22Rv1 (cell line): Measurements from ENCODE around the gene SAMD11.

Source experiments
- H3K27ac ChIP-seq: fragments of 450-650 bp; 2 replicates; pipeline ENCODE4 v1.5.1; 2017
- CTCF ChIP-seq: fragments of 450-650 bp; IDR thresholded peaks from 2 replicates; pipeline ENCODE4 v1.5.1; 2017; ENCODE audit warnings: mild to moderate bottlenecking
- ZFX ChIP-seq: fragments of 450-650 bp; IDR thresholded peaks from 2 replicates; pipeline ENCODE4 v1.6.1; 2017; ENCODE audit warnings: antibody characterized with exemption, borderline replicate concordance

Gene SAMD11

GRCh38 chr1:933603-933940, 9.8 kb downstream of the SAMD11 start:
- peak overlapping the region; percentile 68 for H3K27ac ChIP-seq
- TF ChIP-seq ZFX (no peak), CTCF (no peak)

DNA sequence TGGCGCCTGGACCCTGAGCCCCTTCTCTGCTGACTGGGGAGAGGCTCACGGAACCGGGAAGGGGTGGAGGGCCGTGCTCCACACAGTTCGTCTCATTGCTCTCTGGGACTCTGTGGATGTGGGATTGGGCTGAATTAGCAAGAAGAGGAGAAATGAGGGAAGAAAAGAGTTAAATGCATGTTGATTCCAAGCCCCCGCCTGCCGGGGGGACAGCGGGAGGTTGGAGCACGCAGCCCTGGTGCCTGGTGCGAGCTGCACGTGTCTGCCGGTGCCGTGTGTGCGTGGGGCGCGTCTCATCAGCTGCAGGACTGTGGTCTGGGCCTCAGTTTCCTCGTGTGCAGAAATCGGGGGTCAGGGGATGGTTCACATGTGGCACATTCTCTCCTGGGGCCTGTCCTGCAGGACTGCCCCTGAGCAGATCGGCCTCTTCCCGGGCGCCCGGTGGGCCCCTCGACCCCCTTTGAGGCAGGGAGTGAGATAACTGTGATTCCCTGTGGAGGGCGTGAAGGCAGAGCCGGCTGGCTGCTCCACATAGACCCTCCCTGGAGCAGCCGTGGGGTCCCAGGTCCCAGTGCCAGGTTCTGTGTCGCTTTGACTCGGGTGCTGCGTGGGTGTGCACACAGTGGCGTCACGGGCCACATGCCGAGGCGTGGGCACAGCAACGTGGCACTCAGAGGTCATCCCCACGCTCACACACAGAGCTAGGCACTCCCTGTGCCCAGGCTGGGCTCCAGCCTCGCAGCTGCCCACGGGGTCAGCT, 11.4 kb downstream of the SAMD11 start:
- H3K27ac ChIP-seq, result no peak overlapping the region; the same call in 1 of the 2 replicates
- TF ChIP-seq ZFX, result no peak
- no peak for TF ChIP-seq CTCF

DNA sequence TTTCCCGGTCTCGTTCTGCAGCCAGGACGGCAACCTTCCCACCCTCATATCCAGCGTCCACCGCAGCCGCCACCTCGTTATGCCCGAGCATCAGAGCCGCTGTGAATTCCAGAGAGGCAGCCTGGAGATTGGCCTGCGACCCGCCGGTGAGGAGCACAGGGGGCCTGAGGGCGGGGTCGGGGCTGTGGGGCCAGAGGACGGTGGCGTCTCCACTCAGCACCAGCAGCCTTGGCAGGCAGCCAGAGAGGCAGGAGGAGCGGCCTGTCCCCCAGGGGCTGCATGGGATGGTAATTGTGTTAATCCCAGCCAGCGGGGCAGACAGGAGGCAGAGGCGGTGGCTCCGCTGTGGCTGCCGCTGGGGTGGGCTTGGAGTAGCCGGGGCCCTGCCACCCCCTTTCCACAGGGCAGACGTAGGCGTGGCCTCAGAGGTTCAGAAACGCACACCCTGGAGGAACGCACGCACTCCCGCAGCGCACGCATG, 12.1 kb downstream of the SAMD11 start:
- no peak overlapping the region; the same call in 1 of the 2 replicates for H3K27ac ChIP-seq
- TF ChIP-seq CTCF, result no peak
- TF ChIP-seq ZFX, result no peak

DNA sequence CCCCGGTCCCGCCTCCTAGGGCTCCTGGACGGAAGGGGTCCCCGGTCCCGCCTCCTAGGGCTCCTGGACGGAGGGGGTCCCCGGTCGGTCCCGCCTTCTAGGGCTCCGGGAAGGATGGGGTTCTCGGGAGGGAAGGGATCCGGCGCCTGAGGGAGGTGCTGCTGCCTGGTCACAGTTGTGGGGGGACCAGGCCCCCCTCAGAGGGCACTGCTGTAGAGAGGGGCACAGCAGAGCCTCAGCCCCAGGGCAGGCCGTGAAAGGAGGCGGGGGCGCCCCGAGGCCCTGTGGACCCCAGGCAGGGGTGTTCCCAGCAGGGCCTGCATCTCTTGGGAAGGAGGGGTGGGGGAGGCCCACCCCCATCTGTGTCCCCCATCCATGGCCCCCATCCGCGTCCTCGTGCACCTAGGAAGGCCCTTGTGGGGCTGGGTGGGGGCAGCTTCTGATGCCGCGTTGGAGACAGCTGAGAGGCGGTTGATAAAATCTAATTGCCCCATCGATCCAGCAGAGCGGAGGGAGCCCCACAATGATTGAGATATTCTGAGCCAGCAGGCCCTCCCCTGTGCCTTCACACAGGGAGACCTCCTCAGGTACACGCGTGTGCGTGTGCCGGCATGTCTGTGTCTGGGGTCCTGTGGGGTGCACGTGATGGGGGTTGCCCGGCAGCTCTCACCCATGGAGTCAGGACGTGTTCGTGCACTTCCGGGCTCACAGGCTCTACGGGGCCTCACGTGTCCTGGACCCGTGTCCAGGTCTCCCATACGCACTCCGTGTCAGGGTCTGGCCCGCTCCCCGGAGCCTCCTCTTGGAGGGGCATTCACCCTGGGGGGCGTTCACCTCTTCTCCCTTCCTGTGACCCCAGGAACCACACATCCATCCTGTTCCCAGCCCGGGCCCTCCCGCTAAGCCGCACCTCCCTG, 12.9 kb downstream of the SAMD11 start:
- no peak for TF ChIP-seq CTCF
- TF ChIP-seq ZFX, result no peak
- peak overlapping the region; percentile 89 for H3K27ac ChIP-seq

GRCh38 chr1:937521-937920, 13.8 kb downstream of the SAMD11 start:
- H3K27ac ChIP-seq, result peak overlapping the region; percentile 89
- TF ChIP-seq CTCF (no peak), ZFX (no peak)

GRCh38 chr1:938088-938683, 14.5 kb downstream of the SAMD11 start:
- TF ChIP-seq ZFX, result no peak
- TF ChIP-seq CTCF, result peak; percentile 62

More at GRCh38 chr1:938088-938683, 14.5 kb downstream of the SAMD11 start:
- peak overlapping the region; percentile 89 for H3K27ac ChIP-seq
